A673 (cell line): ENCODE results near the gene ACTN4. TPM values are rescaled to one million over a fixed set of nuclear protein-coding genes. Genes with fewer than 3 reads are reported as not detected.

Source experiments
- BruUV-seq: library from RNA; stranded (reverse); fragments of 400-500 nt; replicated peaks from 2 replicates; lab custom pipeline; 2021; lab: Mats Ljungman, UMichigan
- CTCF ChIA-PET: fragments of 300-600 bp; sonication (Branson Sonifier 250); formaldehyde crosslinking; loops from one replicate; lab custom pipeline; 2022; ENCODE audit warnings: antibody characterized with exemption; lab: Charles Lee
- POLR2A ChIA-PET: fragments of 300-600 bp; sonication (Branson Sonifier 250); formaldehyde crosslinking; loops from one replicate; lab custom pipeline; 2022; ENCODE audit warnings: antibody characterized with exemption; ENCODE audit not compliant: low non-redundant PET; lab: Charles Lee
- DNase-seq: peaks from one replicate; pipeline ENCODE4 v3.0.0-alpha.2; 2015; ENCODE audit warnings: low spot score
- H3K27ac ChIP-seq: fragments of 200-600 bp; sonication (generic); 2 replicates; pipeline ENCODE4 v1.5.1; 2016; ENCODE audit warnings: mixed run types, low read depth, mild to moderate bottlenecking, mixed read lengths, antibody characterized with exemption, low read length; ENCODE audit not compliant: poor library complexity, severe bottlenecking
- H3K27me3 ChIP-seq: fragments of 200-600 bp; sonication (generic); replicated peaks from 2 replicates; pipeline ENCODE4 v1.6.1; 2017; ENCODE audit warnings: mixed run types, low read depth, mild to moderate bottlenecking, mixed read lengths, antibody characterized with exemption, low read length; ENCODE audit not compliant: insufficient read depth, poor library complexity
- H3K36me3 ChIP-seq: fragments of 200-600 bp; sonication (generic); 2 replicates; pipeline ENCODE4 v1.6.1; 2016; ENCODE audit warnings: mixed run types, mild to moderate bottlenecking, mixed read lengths, antibody characterized with exemption, low read length; ENCODE audit not compliant: insufficient read depth, poor library complexity, severe bottlenecking
- H3K4me1 ChIP-seq: fragments of 200-600 bp; sonication (generic); 2 replicates; pipeline ENCODE4 v1.6.1; 2017; ENCODE audit warnings: mixed run types, mild to moderate bottlenecking, mixed read lengths, antibody characterized with exemption, low read length; ENCODE audit not compliant: insufficient read depth, poor library complexity, severe bottlenecking
- H3K4me3 ChIP-seq: fragments of 200-600 bp; sonication (generic); 2 replicates; pipeline ENCODE4 v1.5.1; 2016; ENCODE audit warnings: low read depth, mixed run types, mild to moderate bottlenecking, mixed read lengths, low read length; ENCODE audit not compliant: poor library complexity, severe bottlenecking
- H3K9me3 ChIP-seq: fragments of 200-600 bp; sonication (generic); 2 replicates; pipeline ENCODE4 v1.6.1; 2016; ENCODE audit warnings: mixed run types, low read depth, mild to moderate bottlenecking, mixed read lengths, antibody characterized with exemption, low read length; ENCODE audit not compliant: poor library complexity, severe bottlenecking
- EZH2 ChIP-seq: fragments of 200-600 bp; sonication (generic); IDR thresholded peaks from 2 replicates; pipeline ENCODE4 v1.6.1; 2017; ENCODE audit warnings: borderline replicate concordance, low read depth, mild to moderate bottlenecking, mixed read lengths, antibody characterized with exemption, low read length; ENCODE audit not compliant: poor library complexity, severe bottlenecking
- intact Hi-C: fragments of 100-400 bp; cut with micrococcal nuclease; formaldehyde crosslinking; loops from one replicate; pipeline ENCODE4 v1.10.0; 2022; ENCODE audit not compliant: unreplicated experiment
- total RNA-seq: library from RNA; stranded (reverse); gene quantifications from 2 replicates; pipeline ENCODE4 v1.2.3, GENCODE V29; 2021
- TF ChIP-seq, protein P1 (sequence below): fragments of 300-800, 200-600 bp; sonication (generic); conservative IDR thresholded peaks from 2 replicates; pipeline ENCODE4 v1.5.1; 2017; ENCODE audit warnings: low read depth, mild to moderate bottlenecking, antibody characterized with exemption, low read length, moderate library complexity, mixed read lengths

The ACTN4 gene
- total RNA-seq, 1 experiment from 2014 or later, result 397 TPM

DNA sequence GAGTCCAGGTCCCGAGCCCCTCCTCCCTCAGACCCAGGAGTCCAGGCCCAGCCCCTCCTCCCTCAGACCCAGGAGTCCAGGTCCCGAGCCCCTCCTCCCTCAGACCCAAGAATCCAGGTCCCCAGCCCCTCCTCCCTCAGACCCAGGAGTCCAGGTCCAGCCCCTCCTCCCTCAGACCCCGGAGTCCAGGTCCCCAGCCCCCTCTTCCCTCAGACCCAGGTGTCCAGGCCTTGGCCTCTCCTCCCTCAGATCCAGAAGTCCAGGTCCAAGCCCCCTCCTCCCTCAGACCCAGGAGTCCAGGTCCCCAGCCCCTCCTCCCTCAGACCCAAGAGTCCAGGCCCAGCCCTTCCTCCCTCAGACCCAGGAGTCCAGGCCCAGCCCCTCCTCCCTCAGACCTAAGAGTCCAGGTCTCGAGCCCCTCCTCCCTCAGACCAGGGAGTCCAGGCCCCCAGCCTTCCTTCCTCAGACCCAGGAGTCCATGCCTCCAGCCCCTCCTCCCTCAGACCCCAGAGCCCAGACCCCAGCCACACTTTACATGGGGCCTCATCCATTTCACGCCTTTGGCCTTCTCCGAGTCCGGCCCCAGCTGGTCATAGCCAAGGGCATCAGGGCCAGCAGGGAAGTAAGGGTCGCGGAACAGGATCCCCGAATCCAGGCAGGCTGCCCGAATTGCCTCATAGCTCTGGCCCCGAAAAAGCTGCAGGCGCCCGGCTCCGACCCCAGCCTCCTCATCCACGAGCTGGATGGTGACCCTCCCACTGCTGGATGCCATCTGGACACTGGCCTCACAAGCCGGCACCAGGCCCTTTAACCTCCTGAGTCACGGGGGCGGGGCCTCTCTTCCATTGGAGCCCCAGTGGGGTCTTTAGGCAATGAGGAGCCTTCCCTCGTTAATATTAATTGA is 96.2 kb downstream of the ACTN4 start:
- H3K27ac ChIP-seq, result no peak overlapping the region
- POLR2A ChIA-PET, result no interaction called here
- H3K9me3 ChIP-seq, result no peaks in the 10 kb centered on the region
- no peaks in the 10 kb centered on the region for H3K4me1 ChIP-seq
- TF ChIP-seq EZH2, result no peak
- TF ChIP-seq, protein P1, sequence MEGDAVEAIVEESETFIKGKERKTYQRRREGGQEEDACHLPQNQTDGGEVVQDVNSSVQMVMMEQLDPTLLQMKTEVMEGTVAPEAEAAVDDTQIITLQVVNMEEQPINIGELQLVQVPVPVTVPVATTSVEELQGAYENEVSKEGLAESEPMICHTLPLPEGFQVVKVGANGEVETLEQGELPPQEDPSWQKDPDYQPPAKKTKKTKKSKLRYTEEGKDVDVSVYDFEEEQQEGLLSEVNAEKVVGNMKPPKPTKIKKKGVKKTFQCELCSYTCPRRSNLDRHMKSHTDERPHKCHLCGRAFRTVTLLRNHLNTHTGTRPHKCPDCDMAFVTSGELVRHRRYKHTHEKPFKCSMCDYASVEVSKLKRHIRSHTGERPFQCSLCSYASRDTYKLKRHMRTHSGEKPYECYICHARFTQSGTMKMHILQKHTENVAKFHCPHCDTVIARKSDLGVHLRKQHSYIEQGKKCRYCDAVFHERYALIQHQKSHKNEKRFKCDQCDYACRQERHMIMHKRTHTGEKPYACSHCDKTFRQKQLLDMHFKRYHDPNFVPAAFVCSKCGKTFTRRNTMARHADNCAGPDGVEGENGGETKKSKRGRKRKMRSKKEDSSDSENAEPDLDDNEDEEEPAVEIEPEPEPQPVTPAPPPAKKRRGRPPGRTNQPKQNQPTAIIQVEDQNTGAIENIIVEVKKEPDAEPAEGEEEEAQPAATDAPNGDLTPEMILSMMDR, result no peak
- no peak overlapping the region for H3K4me3 ChIP-seq
- no peaks in the 10 kb centered on the region for H3K36me3 ChIP-seq
- CTCF ChIA-PET, result no interaction called here
- no peaks in the 10 kb centered on the region for H3K27me3 ChIP-seq
- intact Hi-C loops, result no loop called here
- BruUV-seq, result no TSS peak
- DNase-seq, result no peak

DNA sequence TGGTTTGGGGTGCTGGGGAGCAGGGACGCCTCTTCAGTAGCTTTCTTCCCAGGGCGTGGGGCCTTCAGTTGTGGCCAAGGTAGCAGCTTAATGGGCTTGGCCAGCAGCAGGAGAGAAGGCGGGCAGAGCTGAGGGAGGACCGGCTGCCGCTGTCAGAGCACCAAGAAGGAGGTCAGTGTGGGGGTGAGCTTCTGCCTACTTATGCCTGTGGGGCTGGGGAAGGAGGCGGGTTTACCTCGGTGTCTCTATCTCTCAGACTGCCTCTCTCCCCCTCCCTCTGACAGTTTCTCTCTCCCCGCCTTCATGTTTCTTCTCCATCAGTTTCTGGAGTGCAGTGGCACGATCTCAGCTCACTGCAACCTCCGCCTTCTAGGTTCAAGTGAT is 96.8 kb downstream of the ACTN4 start, which contains the start of gene CAPN12:
TSS of gene CAPN12 (minus strand) at position 177 of the 384 bp plus-strand sequence. CDS start 309 bp downstream, outside the sequence.
- H3K4me3 ChIP-seq, result no peak within 1 kb of the TSS
- intact Hi-C loops, result no loop called here
- no TSS peak for BruUV-seq
- H3K4me1 ChIP-seq, result no peaks in the 10 kb centered on the region
- H3K27me3 ChIP-seq, result no peaks in the 10 kb centered on the region
- TF ChIP-seq, protein P1, result no peak
- TF ChIP-seq EZH2, result no peak
- ChIA-PET POLR2A (no interaction called here), CTCF (no interaction called here)
- H3K36me3 ChIP-seq, result no peaks in the 10 kb centered on the region
- no peaks in the 10 kb centered on the region for H3K9me3 ChIP-seq
- no peak within 1 kb of the TSS for H3K27ac ChIP-seq
- no peak for DNase-seq

DNA sequence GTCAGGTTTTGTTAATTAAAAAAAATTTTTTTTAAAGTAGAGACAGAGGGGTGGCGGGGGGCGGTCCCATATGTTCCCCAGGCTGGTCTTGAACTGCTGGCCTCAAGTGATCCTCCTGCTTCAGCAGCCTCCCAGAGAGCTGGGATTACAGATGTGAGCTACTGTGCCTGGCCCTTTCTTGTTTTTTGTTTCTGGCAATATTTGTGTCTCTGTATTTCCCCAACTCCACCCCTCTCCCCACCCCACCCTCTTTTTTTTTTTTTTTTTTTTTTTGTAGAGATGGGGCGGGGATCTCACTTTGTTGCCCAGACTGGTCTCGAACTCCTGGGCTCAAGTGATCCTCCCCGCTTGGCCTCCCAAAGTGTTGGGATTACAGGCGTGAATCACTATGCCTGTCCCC is 97.4 kb downstream of the ACTN4 start:
- intact Hi-C loops, result no loop called here
- no peak overlapping the region for H3K27ac ChIP-seq
- POLR2A ChIA-PET, result no interaction called here
- H3K9me3 ChIP-seq, result no peaks in the 10 kb centered on the region
- DNase-seq, result no peak
- TF ChIP-seq EZH2, result no peak
- TF ChIP-seq, protein P1, result no peak
- H3K36me3 ChIP-seq, result no peaks in the 10 kb centered on the region
- no peaks in the 10 kb centered on the region for H3K27me3 ChIP-seq
- no peaks in the 10 kb centered on the region for H3K4me1 ChIP-seq
- H3K4me3 ChIP-seq, result no peak overlapping the region
- no TSS peak for BruUV-seq
- CTCF ChIA-PET, result no interaction called here
